Amygdala (tissue), 56 donors: ENCODE measurements around the gene JMJD1C.
"Not testable (repeated sequence)": the region's sequence is repeated elsewhere in the genome, so short reads cannot be mapped to it uniquely, and the experiment has no call there.

ENCODE experiments used
- DNase-seq, 56 donors: peaks; one replicate each; lab custom pipeline; 2025; lab: John Stamatoyannopoulos, UW

JMJD1C gene

DNA sequence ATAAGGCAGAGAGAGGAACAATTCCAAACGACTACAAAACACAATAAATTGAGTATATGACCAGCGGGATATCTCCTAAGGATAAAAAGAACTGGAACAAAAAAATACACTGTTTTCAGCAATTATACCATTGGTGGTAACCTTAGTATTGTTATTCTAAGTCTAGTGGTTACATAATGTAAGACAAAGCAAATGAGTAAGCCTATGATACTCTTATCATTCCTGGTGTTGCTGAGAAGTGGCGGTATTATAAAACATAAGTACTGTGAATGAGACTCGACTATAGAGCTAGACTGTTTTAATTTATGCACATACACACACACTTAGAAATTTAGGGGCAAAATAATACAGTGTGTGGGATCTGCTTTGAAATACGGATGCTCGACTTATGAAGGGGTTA is 225.0 kb downstream of the JMJD1C start:
- no peak for DNase-seq

DNA sequence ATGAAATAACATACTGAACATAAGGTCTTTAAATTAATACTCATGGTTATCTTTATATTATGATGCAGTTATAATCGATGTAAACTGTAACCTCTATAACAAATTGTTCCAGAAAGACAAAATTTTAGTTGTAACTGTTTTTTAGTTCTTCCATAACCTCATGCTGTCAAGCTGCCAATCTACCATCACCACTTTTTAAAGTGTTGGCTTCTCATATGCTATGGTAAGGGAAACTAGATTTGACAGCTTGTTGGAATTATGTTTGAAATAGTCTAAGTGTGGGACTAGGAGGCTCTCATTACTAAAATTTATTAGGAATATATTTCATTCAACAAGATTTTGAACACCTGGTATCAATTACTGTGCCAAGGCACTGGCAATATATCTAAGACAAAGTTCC is 227.3 kb downstream of the JMJD1C start:
- DNase-seq: no peak

DNA sequence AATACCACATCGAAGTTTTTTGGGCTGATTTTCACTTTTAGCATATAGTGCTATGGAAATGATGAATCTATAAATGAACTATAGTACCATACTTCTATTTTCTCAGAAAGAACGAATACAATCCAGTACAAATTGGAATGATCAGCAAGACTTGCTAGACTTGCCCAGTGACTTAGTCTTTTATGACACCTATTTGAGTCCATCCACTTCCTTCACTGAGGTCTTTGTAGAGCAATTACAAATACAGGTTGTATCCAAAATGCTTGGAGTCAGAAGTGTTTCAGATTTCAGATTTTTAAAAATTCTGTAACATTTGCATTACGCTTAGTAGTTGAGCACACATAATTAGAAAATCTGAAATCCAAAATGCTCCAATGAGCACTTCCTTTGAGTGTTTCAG is 228.4 kb downstream of the JMJD1C start:
- DNase-seq: no peak

GRCh38 chr10:63236113-63236935 is 229.5 kb downstream of the JMJD1C start:
- DNase-seq: no peak

- not testable (repeated sequence) for DNase-seq
Measured at GRCh38 chr10:63235136-63235535, 230.6 kb downstream of the JMJD1C start.

GRCh38 chr10:63229161-63229560 is 236.6 kb downstream of the JMJD1C start:
- no peak for DNase-seq

DNA sequence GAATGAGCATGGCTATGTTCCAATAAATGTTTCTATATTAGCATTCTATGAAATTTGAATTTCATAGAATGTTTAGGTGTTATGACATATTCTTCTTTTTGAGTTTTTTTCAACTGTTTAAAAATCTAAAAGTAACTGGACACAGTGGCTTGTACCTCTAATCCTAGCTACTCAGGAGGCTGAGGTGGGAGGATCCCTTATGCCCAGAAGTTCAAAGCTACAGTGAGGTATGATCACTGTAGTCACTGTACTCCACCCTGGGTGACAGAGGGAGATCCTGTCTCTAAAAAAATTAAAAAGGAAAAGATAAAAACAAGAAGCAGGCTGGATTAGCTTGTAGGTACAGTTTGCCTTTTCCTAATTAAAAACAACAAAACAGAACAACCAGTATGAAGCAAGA is 237.5 kb downstream of the JMJD1C start:
- DNase-seq: no peak

GRCh38 chr10:63227207-63227895 is 238.4 kb downstream of the JMJD1C start:
- no peak for DNase-seq

GRCh38 chr10:63224241-63224640 is 241.5 kb downstream of the JMJD1C start:
- no peak for DNase-seq

DNA sequence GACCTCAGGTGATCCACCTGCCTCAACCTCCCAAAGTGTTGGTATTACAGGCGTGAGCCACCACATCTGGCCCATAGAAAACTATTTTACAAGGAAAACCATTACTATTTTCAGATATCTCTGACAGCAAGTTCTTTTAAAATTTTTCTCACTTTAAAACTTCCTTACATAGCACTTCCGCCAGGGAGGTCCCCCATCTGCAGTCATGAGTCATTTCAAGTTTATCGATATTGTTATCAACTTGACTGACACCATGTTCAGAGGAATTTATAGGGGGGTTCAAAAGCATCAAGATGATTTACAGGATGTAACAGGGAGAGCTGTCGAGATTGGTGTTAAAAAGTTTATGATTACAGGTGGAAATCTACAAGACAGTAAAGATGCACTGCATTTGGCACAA is 243.8 kb downstream of the JMJD1C start:
- DNase-seq: no peak

- DNase-seq: no peak
Measured at GRCh38 chr10:63219749-63220148, 246.0 kb downstream of the JMJD1C start.

- DNase-seq: peak in 2 of 56 donors; percentile 14 to 26
Measured at GRCh38 chr10:63217120-63217605, 248.6 kb downstream of the JMJD1C start.

DNA sequence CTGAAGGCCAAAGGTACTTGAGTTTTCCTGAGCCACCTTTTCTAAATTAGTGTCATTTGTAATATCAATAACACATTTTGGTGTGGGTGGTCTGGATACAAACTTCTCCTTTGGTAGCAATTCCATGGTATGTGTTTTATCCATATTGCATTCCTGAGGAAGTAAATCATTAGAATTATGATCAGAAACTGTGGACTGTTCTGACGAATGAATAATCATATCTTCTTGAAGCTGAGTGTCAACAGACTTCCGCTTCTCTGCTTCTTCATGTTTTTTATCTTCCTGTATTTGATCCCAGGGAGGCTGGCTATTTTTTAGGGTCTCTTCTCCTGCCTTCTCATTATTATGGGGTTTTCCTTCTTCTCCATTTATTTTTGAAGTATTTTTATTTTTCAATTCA is 251.2 kb downstream of the JMJD1C start:
- no peak for DNase-seq

DNA sequence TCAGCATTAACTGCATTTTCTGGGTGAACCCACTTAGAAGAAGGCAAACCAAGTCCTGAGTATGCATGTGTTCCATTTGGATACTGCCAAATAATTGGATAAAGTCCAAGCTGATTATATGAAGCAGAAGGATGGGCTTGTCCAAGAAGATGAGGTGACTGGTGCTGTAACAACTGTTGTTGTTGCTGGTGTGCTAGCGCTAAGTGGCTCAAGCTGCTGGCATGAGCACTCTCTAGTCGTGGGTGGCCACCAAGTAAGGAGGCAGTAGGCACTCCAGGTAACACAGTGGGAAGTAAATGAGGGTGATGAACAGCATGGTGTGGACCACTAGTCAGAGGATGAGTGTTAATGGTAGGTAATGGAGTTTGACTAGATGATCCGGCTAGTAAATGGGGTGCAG is 252.3 kb downstream of the JMJD1C start:
- no peak for DNase-seq

DNA sequence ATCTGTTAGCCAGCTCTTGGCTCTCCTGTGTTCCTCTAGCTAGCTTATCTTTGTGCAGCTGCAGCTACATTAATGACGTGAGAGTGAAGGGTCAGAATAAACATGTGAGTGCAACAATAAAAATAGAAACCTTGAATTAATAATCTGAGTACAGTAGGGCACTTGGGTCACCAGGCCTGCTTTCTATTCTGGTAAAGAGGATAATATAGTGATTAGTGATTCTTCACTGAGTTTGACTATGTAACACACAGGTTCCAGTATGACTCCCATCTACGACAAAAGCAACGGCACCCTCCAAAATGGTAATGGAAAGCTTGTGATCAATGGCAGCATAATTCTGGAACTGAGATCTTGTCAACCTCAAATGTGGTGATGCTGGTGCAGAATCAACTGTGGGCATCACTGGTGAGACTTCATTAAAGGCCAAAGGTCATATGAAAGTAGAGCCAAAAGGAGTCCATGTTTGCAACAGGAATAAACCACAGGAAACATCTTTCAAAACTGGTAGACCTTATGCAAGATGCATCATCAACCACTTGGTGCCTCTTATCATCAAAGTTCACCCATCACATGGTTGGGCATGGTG is 255.1 kb downstream of the JMJD1C start:
- no peak for DNase-seq

- no peak for DNase-seq
Measured at GRCh38 chr10:63209705-63210104, 256.1 kb downstream of the JMJD1C start.

DNA sequence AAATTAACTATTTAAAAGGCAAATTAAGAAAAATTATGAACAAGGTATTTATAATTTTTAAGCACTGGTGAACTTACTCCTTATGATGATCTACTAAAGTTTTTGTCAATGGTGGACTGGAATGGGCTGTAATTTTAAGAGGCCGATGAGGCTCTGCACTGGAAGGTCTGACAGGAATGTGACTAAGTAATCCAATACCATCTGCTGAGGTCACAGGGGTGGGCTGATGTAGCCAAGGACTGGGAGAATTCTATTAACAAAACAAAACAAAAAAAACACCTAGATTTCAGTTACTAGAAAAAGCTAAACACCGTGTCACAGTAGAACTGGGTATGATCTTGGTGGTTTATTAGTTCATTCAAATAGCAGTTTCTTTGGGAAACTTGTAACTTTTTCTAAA is 256.8 kb downstream of the JMJD1C start:
- no peak for DNase-seq

- DNase-seq: peak in 33 of 56 donors; percentile 3 to 73 (median 34)
Measured at GRCh38 chr10:63206997-63207811, 258.6 kb downstream of the JMJD1C start.

GRCh38 chr10:63206576-63206975 is 259.2 kb downstream of the JMJD1C start:
- DNase-seq: no peak

DNA sequence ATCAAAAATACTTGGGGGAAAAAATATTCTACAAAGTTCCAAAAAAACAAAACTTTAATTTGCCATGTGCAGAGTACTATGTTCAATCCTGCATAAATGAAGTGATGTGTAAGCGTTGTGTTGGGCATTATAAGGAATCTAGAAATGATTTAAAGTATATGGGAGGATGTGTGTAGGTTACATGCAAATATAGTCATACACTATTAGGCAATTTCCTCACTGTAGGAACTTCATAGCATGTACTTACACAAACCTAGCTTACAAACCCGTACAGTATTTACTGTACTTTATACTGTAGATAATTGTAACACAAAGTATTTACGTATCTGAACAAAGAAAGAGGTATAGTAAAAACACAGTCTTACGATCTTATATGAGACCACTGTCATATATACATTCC is 260.4 kb downstream of the JMJD1C start:
- DNase-seq: no peak
